GM12865 (cell line): ENCODE results near the gene VIM.

Experiments used
- DNase-seq: peaks from one replicate; pipeline ENCODE4 v3.0.0; 2010; ENCODE audit warnings: low read depth
- H3K4me3 ChIP-seq: 2 replicates; pipeline ENCODE4 v1.5.1; 2011; ENCODE audit warnings: mild to moderate bottlenecking, low read depth, low read length, control low read depth
- CTCF ChIP-seq: IDR thresholded peaks from 2 replicates; pipeline ENCODE4 v1.5.1; 2011; ENCODE audit warnings: low read length, control low read depth, low read depth, inconsistent platforms; ENCODE audit not compliant: insufficient read depth; ENCODE audit errors: missing control alignments

Gene VIM

GRCh38 chr10:17235136-17235535, 7.1 kb downstream of the VIM start:
- no peak for DNase-seq
- TF ChIP-seq CTCF, result no peak
- H3K4me3 ChIP-seq, result no peak overlapping the region

GRCh38 chr10:17236468-17237148, 8.6 kb downstream of the VIM start:
- H3K4me3 ChIP-seq, result no peak overlapping the region
- no peak for TF ChIP-seq CTCF
- DNase-seq, result no peak

GRCh38 chr10:17237149-17237527, 9.1 kb downstream of the VIM start:
- TF ChIP-seq CTCF, result no peak
- no peak overlapping the region for H3K4me3 ChIP-seq

GRCh38 chr10:17237915-17238444, 9.9 kb downstream of the VIM start:
- no peak overlapping the region for H3K4me3 ChIP-seq
- DNase-seq, result no peak
- TF ChIP-seq CTCF, result no peak

More at GRCh38 chr10:17237149-17237527, 9.1 kb downstream of the VIM start:
- DNase-seq, result no peak

GRCh38 chr10:17238445-17239291, 10.6 kb downstream of the VIM start:
- no peak for DNase-seq
- no peak for TF ChIP-seq CTCF
- no peak overlapping the region for H3K4me3 ChIP-seq

GRCh38 chr10:17239345-17240085, 11.5 kb downstream of the VIM start:
- TF ChIP-seq CTCF, result no peak
- no peak for DNase-seq
- no peak overlapping the region for H3K4me3 ChIP-seq
